ENCODE data around the gene CAPN15.

CAPN15 gene

GRCh38 chr16:563072-563644 lies 35.6 kb downstream of the CAPN15 start:
- DNase-seq: no peak

GRCh38 chr16:564690-565418 lies 37.3 kb downstream of the CAPN15 start:
- DNase-seq: no peak

GRCh38 chr16:565419-566330 lies 38.2 kb downstream of the CAPN15 start:
- no peak for DNase-seq

- no peak for DNase-seq
These were observed 39.2 kb downstream of the CAPN15 start, which contains the start of gene NHLRC4 for GRCh38 chr16:566475-567372. NHLRC4 (plus strand) TSS chr16:567005; CDS start chr16:568048, 1,043 bp downstream.

GRCh38 chr16:567373-568256 lies 40.1 kb downstream of the CAPN15 start:
- DNase-seq: no peak

- no peak for DNase-seq
These were observed 41.1 kb downstream of the CAPN15 start for GRCh38 chr16:568401-569258.

- no peak for DNase-seq
These were observed 42.1 kb downstream of the CAPN15 start, which contains the start of gene PIGQ for GRCh38 chr16:569445-570254. PIGQ (plus strand) TSS chr16:569968; CDS start chr16:574075, 4,107 bp downstream.

GRCh38 chr16:572865-573650 lies 45.5 kb downstream of the CAPN15 start:
- no peak for DNase-seq

- DNase-seq: no peak
These were observed 46.7 kb downstream of the CAPN15 start for GRCh38 chr16:574021-574760.

GRCh38 chr16:575354-576196 lies 48.1 kb downstream of the CAPN15 start:
- no peak for DNase-seq

GRCh38 chr16:576197-576822 lies 48.8 kb downstream of the CAPN15 start:
- no peak for DNase-seq

- DNase-seq: no peak
These were observed 49.3 kb downstream of the CAPN15 start for GRCh38 chr16:576823-577201.

GRCh38 chr16:577796-578195 lies 50.3 kb downstream of the CAPN15 start:
- DNase-seq: no peak

- no peak for DNase-seq
These were observed 50.8 kb downstream of the CAPN15 start for GRCh38 chr16:578232-578869.

- peak; percentile 24 for DNase-seq
These were observed 51.4 kb downstream of the CAPN15 start for GRCh38 chr16:578870-579405.

All from SHP77 treated with DMSO at 0.1 percent for 48 hours (cell line).